Upper lobe of right lung (tissue), 1 donor: ENCODE measurements around the gene MSH3. TPM values are rescaled to one million over a fixed set of nuclear protein-coding genes. Genes with fewer than 3 reads are reported as not detected.

Experiments
- ATAC-seq: fragments of 200-7000 bp; cut with Tn5 transposase; one replicate; pipeline ENCODE4 v1.9.1; 2020; ENCODE audit warnings: mild to moderate bottlenecking, moderate library complexity
- DNase-seq: peaks from one replicate; pipeline ENCODE4 v3.0.0-alpha.2; 2020
- H3K27ac ChIP-seq: fragments of 200-600 bp; one replicate; pipeline ENCODE4 v1.8.0; 2022
- H3K27me3 ChIP-seq: fragments of 200-600 bp; one replicate; pipeline ENCODE4 v1.8.0; 2022; ENCODE audit warnings: mild to moderate bottlenecking
- H3K36me3 ChIP-seq: fragments of 200-600 bp; one replicate; pipeline ENCODE4 v1.8.0; 2022
- H3K4me1 ChIP-seq: fragments of 200-600 bp; one replicate; pipeline ENCODE4 v1.8.0; 2022
- H3K4me3 ChIP-seq: fragments of 200-600 bp; one replicate; pipeline ENCODE4 v1.8.0; 2022; ENCODE audit warnings: mild to moderate bottlenecking
- H3K9me3 ChIP-seq: fragments of 200-600 bp; one replicate; pipeline ENCODE4 v1.8.0; 2022
- CTCF ChIP-seq: fragments of 200-600 bp; IDR thresholded peaks from one replicate; pipeline ENCODE4 v1.8.0; 2022; ENCODE audit warnings: antibody characterized with exemption
- intact Hi-C: fragments of 100-400 bp; cut with DNase I; formaldehyde crosslinking; loops from one replicate; pipeline ENCODE4 v1.11.0; 2022
- total RNA-seq: library from RNA; stranded (reverse); fragmentation: NEBNext Ultra II Directional; extraction: Animal tissue kit (Norgen Biotek cat#: 25700); gene quantifications from one replicate; pipeline ENCODE4 v1.2.1, GENCODE V29; 2021
- donor health status: DM: no; HTN: yes; CAD: no; lungs with severe emphysema.

MSH3 gene
- total RNA-seq, 1 donor from 2014 or later: 13.7 TPM

- intact Hi-C loops: no loop called here
- no peaks in the 10 kb centered on the region for H3K4me1 ChIP-seq
- no peak overlapping the region for H3K27ac ChIP-seq
- H3K36me3 ChIP-seq: no peaks in the 10 kb centered on the region
- no peak for DNase-seq
- TF ChIP-seq CTCF: no peak
- H3K9me3 ChIP-seq: no peaks in the 10 kb centered on the region
- H3K4me3 ChIP-seq: no peak overlapping the region
- no peak for ATAC-seq
- no peaks in the 10 kb centered on the region for H3K27me3 ChIP-seq
Observed at GRCh38 chr5:80852331-80853245, 198.1 kb downstream of the MSH3 start.

- no peak for DNase-seq
- Histone ChIP-seq H3K36me3 (no peaks in the 10 kb centered on the region), H3K4me1 (no peaks in the 10 kb centered on the region), H3K27me3 (no peaks in the 10 kb centered on the region), H3K27ac (no peak overlapping the region), H3K4me3 (no peak overlapping the region), H3K9me3 (no peaks in the 10 kb centered on the region)
- no peak for ATAC-seq
- TF ChIP-seq CTCF: no peak
- intact Hi-C loops: no loop called here
Observed at GRCh38 chr5:80853413-80853812, 199.0 kb downstream of the MSH3 start.

- no peak overlapping the region for H3K27ac ChIP-seq
- DNase-seq (no peak), ATAC-seq (no peak)
- no peaks in the 10 kb centered on the region for H3K4me1 ChIP-seq
- no peak for TF ChIP-seq CTCF
- H3K4me3 ChIP-seq: no peak overlapping the region
- no peaks in the 10 kb centered on the region for H3K36me3 ChIP-seq
- H3K27me3 ChIP-seq: no peaks in the 10 kb centered on the region
- intact Hi-C loops: no loop called here
- no peaks in the 10 kb centered on the region for H3K9me3 ChIP-seq
Observed at GRCh38 chr5:80854583-80854982, 200.1 kb downstream of the MSH3 start.

GRCh38 chr5:80860924-80861613, 206.6 kb downstream of the MSH3 start:
- Histone ChIP-seq H3K36me3 (no peaks in the 10 kb centered on the region), H3K4me1 (no peaks in the 10 kb centered on the region), H3K4me3 (no peak overlapping the region), H3K27me3 (no peaks in the 10 kb centered on the region), H3K9me3 (no peaks in the 10 kb centered on the region), H3K27ac (no peak overlapping the region)
- ATAC-seq (no peak), DNase-seq (no peak)
- no peak for TF ChIP-seq CTCF
- intact Hi-C loops: no loop called here

GRCh38 chr5:80863708-80864107, 209.3 kb downstream of the MSH3 start:
- H3K36me3 ChIP-seq: peaks cover 9% of the 10 kb centered on the region
- no peaks in the 10 kb centered on the region for H3K27me3 ChIP-seq
- DNase-seq (no peak), ATAC-seq (no peak)
- intact Hi-C loops: no loop called here
- no peak for TF ChIP-seq CTCF
- H3K27ac ChIP-seq: no peak overlapping the region
- no peaks in the 10 kb centered on the region for H3K4me1 ChIP-seq
- H3K4me3 ChIP-seq: no peak overlapping the region
- no peaks in the 10 kb centered on the region for H3K9me3 ChIP-seq
